HepG2 (cell line): ENCODE measurements around the gene LRP10. TPM values are rescaled to one million over a fixed set of nuclear protein-coding genes. Genes with fewer than 3 reads are reported as not detected.
"Not testable (repeated sequence)": the region's sequence is repeated elsewhere in the genome, so short reads cannot be mapped to it uniquely, and the experiment has no call there.

Experiments
- ATAC-seq: fragments of 200-7000 bp; cut with Tn5 transposase; 3 replicates; pipeline ENCODE4 v1.9.1; 2020; ENCODE audit warnings: mild to moderate bottlenecking, moderate library complexity
- BruUV-seq: library from RNA; stranded (reverse); fragments of 400-500 nt; replicated peaks from 2 replicates; lab custom pipeline; 2021; lab: Mats Ljungman, UMichigan
- CTCF ChIA-PET: fragments of 300-600 bp; formaldehyde crosslinking; extraction: SDS; loops from one replicate; lab custom pipeline; 2021; ENCODE audit warnings: low total read pairs, inconsistent platforms, low intra/inter-chr PET ratio; lab: Yijun Ruan, JAX
- POLR2A ChIA-PET: fragments of 350-600 bp; sonication (Branson Sonifier 250); formaldehyde crosslinking; loops from one replicate; lab custom pipeline; 2020; ENCODE audit warnings: antibody characterized with exemption, inconsistent platforms; lab: Yijun Ruan, JAX
- DNase-seq: peaks from one replicate; pipeline ENCODE4 v3.0.0-alpha.2; 2015; ENCODE audit warnings: low spot score
- FAIRE-seq: peaks from 3 replicates; lab custom pipeline; 2011; peaks lifted over from hg19 to GRCh38; lab: Jason Lieb, UNC
- H2AFZ ChIP-seq: one replicate; pipeline ENCODE4 v1.6.1; 2011; ENCODE audit warnings: low read length, inconsistent platforms
- H3K27ac ChIP-seq: fragments of 300-600 bp; 3 replicates; pipeline ENCODE4 v1.8.0; 2011; ENCODE audit warnings: mixed run types, mild to moderate bottlenecking, mixed read lengths, low read length, inconsistent platforms; ENCODE audit not compliant: insufficient read depth; ENCODE audit errors: extremely low read length
- H3K27me3 ChIP-seq, 2 experiments: fragments of 200-600 bp in 1 of 2; 2 replicates in 1 of 2; 3 replicates in 1 of 2; pipeline versions ENCODE4 v1.6.0 to v1.8.0; 2011; ENCODE audit warnings: low read length in 2 of 2, mild to moderate bottlenecking in 2 of 2, moderate library complexity in 2 of 2, inconsistent platforms in 1 of 2; ENCODE audit not compliant: insufficient read depth in 2 of 2, control insufficient read depth in 1 of 2
- H3K36me3 ChIP-seq, 2 experiments: fragments of 200-600 bp in 1 of 2; replicated peaks in 1 of 2; 2 replicates in 1 of 2; 3 replicates in 1 of 2; pipeline versions ENCODE4 v1.5.1 to v1.8.0; 2011; ENCODE audit warnings: low read length in 2 of 2, inconsistent platforms in 1 of 2; ENCODE audit not compliant: insufficient read depth in 2 of 2, control insufficient read depth in 1 of 2
- H3K4me1 ChIP-seq: 2 replicates; pipeline ENCODE4 v1.5.1; 2012; ENCODE audit warnings: low read length, inconsistent platforms; ENCODE audit not compliant: insufficient read depth
- H3K4me2 ChIP-seq: 2 replicates; pipeline ENCODE4 v1.6.0; 2011; ENCODE audit warnings: low read depth, low read length, inconsistent platforms
- H3K4me3 ChIP-seq, 3 experiments: fragments of 200-600 bp in 1 of 3; sonication (generic), shearing (Covaris generic) in 1 of 3; replicated peaks in 1 of 3; 2 replicates each; pipeline ENCODE4 v1.5.1; 2011 to 2016; ENCODE audit warnings: low read length in 3 of 3, inconsistent platforms in 2 of 3, low read depth in 2 of 3, mild to moderate bottlenecking in 2 of 3, control low read depth in 1 of 3, mixed read lengths in 1 of 3; ENCODE audit not compliant: insufficient read depth in 1 of 3
- H3K79me2 ChIP-seq: one replicate; pipeline ENCODE4 v1.6.1; 2011; ENCODE audit warnings: low read length, inconsistent platforms; ENCODE audit not compliant: insufficient read depth
- H3K9ac ChIP-seq: 2 replicates; pipeline ENCODE4 v1.6.0; 2011; ENCODE audit warnings: mild to moderate bottlenecking, low read depth, low read length, inconsistent platforms; ENCODE audit not compliant: insufficient read depth
- H3K9me3 ChIP-seq: 2 replicates; pipeline ENCODE4 v1.5.1; 2012; ENCODE audit warnings: mild to moderate bottlenecking, low read length
- H4K20me1 ChIP-seq: 2 replicates; pipeline ENCODE4 v1.6.0; 2011; ENCODE audit warnings: inconsistent platforms, mild to moderate bottlenecking, low read length, moderate library complexity; ENCODE audit not compliant: insufficient read depth
- CREB1 ChIP-seq, 2 experiments: fragments of 450-650 bp in 1 of 2; IDR thresholded peaks; 2 replicates each; pipeline ENCODE4 v1.6.1; 2016 to 2017; ENCODE audit warnings: control low read depth in 1 of 2, mild to moderate bottlenecking in 1 of 2, missing compliant biosample characterization in 1 of 2, missing genetic modification characterization in 1 of 2
- FOXJ3 ChIP-seq: sonication (generic); formaldehyde crosslinking; IDR thresholded peaks from 2 replicates; pipeline ENCODE4 v1.4.0; 2020; ENCODE audit warnings: missing genetic modification reagents, mild to moderate bottlenecking, borderline replicate concordance
- GFI1 ChIP-seq: sonication (generic); formaldehyde crosslinking; IDR thresholded peaks from 2 replicates; pipeline ENCODE4 v1.5.0; 2020; ENCODE audit warnings: missing genetic modification reagents, mild to moderate bottlenecking, borderline replicate concordance
- ISX ChIP-seq: sonication (generic); formaldehyde crosslinking; conservative IDR thresholded peaks from 2 replicates; pipeline ENCODE4 v1.5.0; 2020; ENCODE audit warnings: missing genetic modification reagents
- KDM3A ChIP-seq: IDR thresholded peaks from 2 replicates; pipeline ENCODE4 v1.6.1; 2018; ENCODE audit warnings: low read depth, missing compliant biosample characterization
- KLF12 ChIP-seq: sonication (generic); formaldehyde crosslinking; IDR thresholded peaks from 2 replicates; pipeline ENCODE4 v1.4.0; 2020; ENCODE audit warnings: missing genetic modification reagents, borderline replicate concordance
- MED13 ChIP-seq: sonication (generic); formaldehyde crosslinking; IDR thresholded peaks from 2 replicates; pipeline ENCODE4 v1.5.0; 2020; ENCODE audit warnings: missing genetic modification reagents
- SMYD3 ChIP-seq: sonication (generic); formaldehyde crosslinking; IDR thresholded peaks from 2 replicates; pipeline ENCODE4 v1.8.1; 2023; ENCODE audit warnings: mild to moderate bottlenecking, missing genetic modification reagents
- ZNF12 ChIP-seq: sonication (generic); formaldehyde crosslinking; IDR thresholded peaks from 2 replicates; pipeline ENCODE4 v1.5.0; 2020; ENCODE audit warnings: missing genetic modification reagents
- ZNF296 ChIP-seq: sonication (generic); formaldehyde crosslinking; conservative IDR thresholded peaks from 2 replicates; pipeline ENCODE4 v1.5.0; 2020; ENCODE audit warnings: mild to moderate bottlenecking, missing genetic modification reagents
- ZNF569 ChIP-seq: sonication (generic); formaldehyde crosslinking; IDR thresholded peaks from 2 replicates; pipeline ENCODE4 v1.5.0; 2020; ENCODE audit warnings: mild to moderate bottlenecking, missing genetic modification reagents, moderate library complexity, borderline replicate concordance
- ZNF670 ChIP-seq: sonication (generic); formaldehyde crosslinking; IDR thresholded peaks from 2 replicates; pipeline ENCODE4 v1.8.0; 2022; ENCODE audit warnings: mild to moderate bottlenecking, missing genetic modification reagents, borderline replicate concordance
- WGBS: methylation state at CpG from one replicate; pipeline ENCODE4 v1.1.6; 2017; ENCODE audit warnings: low lambda C conversion rate; 5-methylcytosine and 5-hydroxymethylcytosine counted together
- in situ Hi-C: cut with HindIII; loops from 2 replicates; pipeline ENCODE4 v1.10.0; 2017; ENCODE audit warnings: low pct_unique_long_range_greater_than_20kb; ENCODE audit not compliant: extremely low pct_ligation_motif_present
- intact Hi-C: fragments of 100-400 bp; cut with micrococcal nuclease; formaldehyde crosslinking; loops from one replicate; pipeline ENCODE4 v1.10.0; 2022; ENCODE audit not compliant: unreplicated experiment
- polyA plus RNA-seq, 8 experiments: library from polyadenylated mRNA; depleted of rRNA in 3 of 8; stranded (reverse) in 7 of 8; unstranded in 1 of 8; fragments of >200 nt; fragmentation: Illumina TruSeq in 4 of 8; extraction: Trizol in 4 of 8; gene quantifications; 2 replicates each; pipeline versions ENCODE4 v1.2.1 to v1.2.3, GENCODE V29; 2011 to 2016; ENCODE audit warnings: low read depth in 4 of 8, missing spikeins in 1 of 8, mixed read lengths in 1 of 8; ENCODE audit not compliant: insufficient read depth in 1 of 8
- total RNA-seq, 5 experiments: library from RNA; depleted of rRNA; stranded (reverse); fragments of >200 nt; fragmentation: Illumina TruSeq; extraction: Trizol; gene quantifications; 2 replicates each; pipeline ENCODE4 v1.2.3, GENCODE V29; 2016; ENCODE audit warnings: low read depth in 1 of 5
- TF ChIP-seq, protein P1 (sequence below): IDR thresholded peaks from 2 replicates; pipeline ENCODE4 v1.6.1; 2016

Gene LRP10
- total and polyA plus RNA-seq, 2 of the 13 experiments (the other 11 are each of a cell fraction or from before 2014, with no cell fraction given) = 16.9 to 45.2 TPM

DNA sequence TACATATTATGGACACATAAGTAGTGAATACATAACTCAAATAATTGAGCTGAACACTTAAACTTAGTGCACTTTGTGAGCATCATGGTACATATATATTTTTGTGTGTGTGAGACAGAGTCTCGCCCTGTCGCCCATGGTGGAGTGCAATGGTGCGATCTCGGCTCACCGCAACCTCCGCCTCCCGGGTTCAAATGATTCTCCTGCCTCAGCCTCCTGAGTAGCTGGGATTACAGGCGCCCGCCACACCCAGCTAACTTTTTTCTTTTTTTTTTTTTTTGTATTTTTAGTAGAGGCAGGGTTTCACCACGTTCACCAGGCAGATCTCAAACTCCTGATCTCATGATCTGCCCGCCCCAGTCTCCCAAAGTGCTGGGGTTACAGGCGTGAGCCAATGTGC, 19.4 kb upstream of the LRP10 start:
- H3K4me2 ChIP-seq, FAIRE-seq: not testable (repeated sequence)
- TF ChIP-seq KDM3A (CRISPR knock-in tag) (0 out of 2 replicates have a peak, but pooled peaks have one; percentile 8), ISX (CRISPR knock-in tag) (0 out of 2 replicates have a peak, but pooled peaks have one; percentile 4), ZNF569 (CRISPR knock-in tag) (0 out of 2 replicates have a peak, but pooled peaks have one; percentile 15), SMYD3 (CRISPR knock-in tag) (0 out of 2 replicates have a peak, but pooled peaks have one; percentile 6)
- TF ChIP-seq, all 625 proteins: peak for 4; not testable (repeated sequence) for 621
- H3K79me2 ChIP-seq, H3K9ac ChIP-seq, BruUV-seq, H3K36me3 ChIP-seq, H3K27ac ChIP-seq, H3K4me3 ChIP-seq, H3K9me3 ChIP-seq, H4K20me1 ChIP-seq, DNase-seq, H2AFZ ChIP-seq, ATAC-seq: not testable (repeated sequence)
- in situ Hi-C loops (loop anchor here (10.0 kb wide), 1 partner anchor 77 kb away; no protein-coding TSS in a partner anchor), intact Hi-C loops (loop anchor here (2.0 to 5.0 kb wide), 3 partner anchors 15 to 465 kb away; partner anchors contain the start of gene MMP14)
- ChIA-PET CTCF (interaction anchor here (0.8 to 4.3 kb wide), 11 partner anchors 16 to 293 kb away, joined by 3 to 200 read pairs (median 15); partner anchors contain the start of genes LRP10, MMP14 and SLC7A7), POLR2A (interaction anchor here (1.1 to 3.0 kb wide), 6 partner anchors 15 to 85 kb away, joined by 4 to 16 read pairs (median 10); partner anchors contain the start of genes LRP10, MMP14, MRPL52 and OXA1L)
- Histone ChIP-seq H3K4me1 (peaks cover 49% of the 10 kb centered on the region), H3K27me3 (peaks cover 7 to 36% of the 10 kb centered on the region in 2 experiments; a peak in 4 of 5 replicates)
- WGBS = 69% methylated on average over 12 of the region's 12 CpGs

DNA sequence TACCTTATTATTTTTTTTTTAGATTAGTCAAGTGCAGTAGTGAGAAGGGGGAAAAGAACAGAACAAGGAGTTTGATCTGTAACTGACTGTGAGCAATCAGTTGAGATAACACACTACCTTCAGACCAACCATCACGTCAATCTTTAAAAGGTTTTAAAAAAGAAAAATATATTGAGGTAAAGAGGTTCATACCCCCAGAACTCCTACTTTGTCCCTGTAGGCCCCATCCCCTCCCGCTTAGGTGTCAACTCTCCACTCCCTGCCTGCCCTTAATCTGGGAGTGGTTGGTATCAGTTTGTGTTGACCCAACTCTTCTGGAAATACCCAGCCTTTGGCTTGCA, 19.0 kb upstream of the LRP10 start:
- peaks cover 7 to 36% of the 10 kb centered on the region in 2 experiments; a peak in 4 of 5 replicates for H3K27me3 ChIP-seq
- no peak for FAIRE-seq
- ChIA-PET CTCF (interaction anchor here (0.7 to 4.3 kb wide), 17 partner anchors 13 to 465 kb away, joined by 3 to 200 read pairs (median 8); partner anchors contain the start of genes LRP10, MMP14, PRMT5 and SLC7A7), POLR2A (interaction anchor here (1.1 to 3.0 kb wide), 6 partner anchors 15 to 86 kb away, joined by 4 to 16 read pairs (median 10); partner anchors contain the start of genes LRP10, MMP14, MRPL52 and OXA1L)
- peak overlapping the region; percentile 69 for H2AFZ ChIP-seq
- H3K4me3 ChIP-seq = peak overlapping the region in 1 of 3 experiments; percentile 80; a peak in 3 of 6 replicates
- H3K27ac ChIP-seq = no peak overlapping the region
- no peak for DNase-seq
- H3K9ac ChIP-seq = no peak overlapping the region
- no TSS peak for BruUV-seq
- in situ Hi-C loops (loop anchor here (10.0 kb wide), 1 partner anchor 78 kb away; no protein-coding TSS in a partner anchor), intact Hi-C loops (loop anchor here (2.0 to 5.0 kb wide), 3 partner anchors 16 to 465 kb away; partner anchors contain the start of gene MMP14)
- no peaks in the 10 kb centered on the region for H3K36me3 ChIP-seq
- no peak for TF ChIP-seq ZNF296 (CRISPR knock-in tag)
- 0 out of 2 replicates have a peak, but pooled peaks have one; percentile 5 for TF ChIP-seq KLF12
- no peak for TF ChIP-seq CREB1 (IDR thresholded peaks at IDR 0.05)
- TF ChIP-seq CREB1 (CRISPR knock-in tag; IDR thresholded peaks at IDR 0.05) = no peak
- 0 out of 2 replicates have a peak, but pooled peaks have one; percentile 20 for TF ChIP-seq MED13 (CRISPR knock-in tag)
- no peak for TF ChIP-seq ZNF12 (CRISPR knock-in tag)
- TF ChIP-seq ISX (CRISPR knock-in tag) = 0 out of 2 replicates have a peak, but pooled peaks have one; percentile 55
- 0 out of 2 replicates have a peak, but pooled peaks have one; percentile 9 for TF ChIP-seq FOXJ3 (CRISPR knock-in tag)
- TF ChIP-seq GFI1 (CRISPR knock-in tag) = no peak
- TF ChIP-seq, protein P1, sequence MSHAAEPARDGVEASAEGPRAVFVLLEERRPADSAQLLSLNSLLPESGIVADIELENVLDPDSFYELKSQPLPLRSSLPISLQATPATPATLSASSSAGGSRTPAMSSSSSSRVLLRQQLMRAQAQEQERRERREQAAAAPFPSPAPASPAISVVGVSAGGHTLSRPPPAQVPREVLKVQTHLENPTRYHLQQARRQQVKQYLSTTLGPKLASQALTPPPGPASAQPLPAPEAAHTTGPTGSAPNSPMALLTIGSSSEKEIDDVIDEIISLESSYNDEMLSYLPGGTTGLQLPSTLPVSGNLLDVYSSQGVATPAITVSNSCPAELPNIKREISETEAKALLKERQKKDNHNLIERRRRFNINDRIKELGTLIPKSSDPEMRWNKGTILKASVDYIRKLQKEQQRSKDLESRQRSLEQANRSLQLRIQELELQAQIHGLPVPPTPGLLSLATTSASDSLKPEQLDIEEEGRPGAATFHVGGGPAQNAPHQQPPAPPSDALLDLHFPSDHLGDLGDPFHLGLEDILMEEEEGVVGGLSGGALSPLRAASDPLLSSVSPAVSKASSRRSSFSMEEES (CRISPR knock-in tag) = no peak
- TF ChIP-seq ZNF670 (CRISPR knock-in tag) = 0 out of 2 replicates have a peak, but pooled peaks have one; percentile 10
- WGBS = 29% methylated on average over 2 of the region's 2 CpGs
- H3K4me1 ChIP-seq = peaks cover 48% of the 10 kb centered on the region
- ATAC-seq = no peak
- H3K9me3 ChIP-seq = no peaks in the 10 kb centered on the region
- H3K79me2 ChIP-seq = no peaks in the 10 kb centered on the region
- H4K20me1 ChIP-seq = no peaks in the 10 kb centered on the region
- peak overlapping the region; percentile 100 for H3K4me2 ChIP-seq
